Activated CD8-positive, alpha-beta T cell treated with anti-CD3 and anti-CD28 coated beads for 36 hours (primary cell): ENCODE data around the gene UBE2G1. TPM values are rescaled to one million over a fixed set of nuclear protein-coding genes. Genes with fewer than 3 reads are reported as not detected.

Experiments used
- ATAC-seq: fragments of 200-7000 bp; cut with Tn5 transposase; one replicate; pipeline ENCODE4 v1.10.0; 2021; ENCODE audit warnings: mild to moderate bottlenecking, moderate library complexity
- CTCF ChIA-PET: fragments of 350-600 bp; sonication (Branson Sonifier 250); formaldehyde crosslinking; loops from one replicate; lab custom pipeline; 2021; ENCODE audit warnings: antibody characterized with exemption; lab: Charles Lee
- POLR2A ChIA-PET: fragments of 350-600 bp; sonication (Branson Sonifier 250); formaldehyde crosslinking; loops from one replicate; lab custom pipeline; 2021; ENCODE audit warnings: antibody characterized with exemption; lab: Charles Lee
- DNase-seq: peaks from one replicate; pipeline ENCODE4 v3.0.0-alpha.2; 2020
- H3K27ac Mint-ChIP-seq: one replicate; pipeline ENCODE4 v1.8.0; 2021; ENCODE audit warnings: mild to moderate bottlenecking, mixed read lengths
- H3K27me3 Mint-ChIP-seq: one replicate; pipeline ENCODE4 v1.8.0; 2021; ENCODE audit warnings: mixed read lengths
- H3K36me3 Mint-ChIP-seq: one replicate; pipeline ENCODE4 v1.8.0; 2021; ENCODE audit warnings: low read depth, mixed read lengths
- H3K4me1 Mint-ChIP-seq: one replicate; pipeline ENCODE4 v1.8.0; 2021; ENCODE audit warnings: low read depth, mixed read lengths
- H3K4me3 Mint-ChIP-seq: one replicate; pipeline ENCODE4 v1.8.0; 2021; ENCODE audit warnings: mild to moderate bottlenecking, moderate library complexity, mixed read lengths
- H3K9me3 Mint-ChIP-seq: one replicate; pipeline ENCODE4 v1.8.0; 2021; ENCODE audit warnings: mixed read lengths
- CTCF ChIP-seq: fragments of 200-600 bp; IDR thresholded peaks from one replicate; pipeline ENCODE4 v1.8.0; 2022; ENCODE audit warnings: antibody characterized with exemption, mild to moderate bottlenecking
- intact Hi-C: fragments of 100-400 bp; cut with micrococcal nuclease; formaldehyde crosslinking; loops from one replicate; pipeline ENCODE4 v1.10.0; 2022
- total RNA-seq, 2 experiments: library from RNA; stranded (reverse); gene quantifications; one replicate each; pipeline ENCODE4 v1.2.3, GENCODE V29; 2021

Gene UBE2G1
- total RNA-seq, 2 experiments from 2014 or later = 40.2 to 44.0 TPM

- Mint-ChIP-seq H3K27ac (no peak overlapping the region), H3K4me3 (no peak overlapping the region), H3K36me3 (peaks cover 2% of the 10 kb centered on the region), H3K9me3 (no peaks in the 10 kb centered on the region), H3K4me1 (peaks cover 34% of the 10 kb centered on the region), H3K27me3 (no peaks in the 10 kb centered on the region)
- ChIA-PET CTCF (interaction anchor here (4.6 to 5.4 kb wide), 2 partner anchors 12 to 31 kb away, joined by 31 to 37 read pairs; no protein-coding TSS in a partner anchor), POLR2A (interaction anchor here (0.6 to 1.1 kb wide), 3 partner anchors 16 to 21 kb away, joined by 3 to 4 read pairs (median 4); partner anchors contain the start of gene ANKFY1)
- intact Hi-C loops = no loop called here
- no peak for TF ChIP-seq CTCF
- ATAC-seq (no peak), DNase-seq (no peak)
These were observed 119.0 kb downstream of the UBE2G1 start for GRCh38 chr17:4247361-4247970.

GRCh38 chr17:4246674-4247073 lies 119.8 kb downstream of the UBE2G1 start:
- DNase-seq (no peak), ATAC-seq (no peak)
- Mint-ChIP-seq H3K4me1 (peaks cover 32% of the 10 kb centered on the region), H3K27me3 (no peaks in the 10 kb centered on the region), H3K27ac (no peak overlapping the region), H3K9me3 (no peaks in the 10 kb centered on the region), H3K4me3 (no peak overlapping the region), H3K36me3 (peaks cover 2% of the 10 kb centered on the region)
- CTCF ChIA-PET = interaction anchor here (4.6 kb wide), 1 partner anchor 31 kb away, joined by 31 read pairs; no protein-coding TSS in a partner anchor
- POLR2A ChIA-PET = interaction anchor here (0.5 to 1.1 kb wide), 4 partner anchors 11 to 384 kb away, joined by 3 to 4 read pairs (median 3); partner anchors contain the start of gene ANKFY1
- intact Hi-C loops = no loop called here
- TF ChIP-seq CTCF = no peak

- intact Hi-C loops = no loop called here
- no peaks in the 10 kb centered on the region for H3K9me3 Mint-ChIP-seq
- DNase-seq (no peak), ATAC-seq (no peak)
- H3K27me3 Mint-ChIP-seq = no peaks in the 10 kb centered on the region
- H3K27ac Mint-ChIP-seq = no peak overlapping the region
- POLR2A ChIA-PET = no interaction called here
- H3K4me3 Mint-ChIP-seq = no peak overlapping the region
- CTCF ChIA-PET = interaction anchor here (2.4 kb wide), 1 partner anchor 8 kb away, joined by 8 read pairs; no protein-coding TSS in a partner anchor
- peaks cover 12% of the 10 kb centered on the region for H3K36me3 Mint-ChIP-seq
- no peaks in the 10 kb centered on the region for H3K4me1 Mint-ChIP-seq
- no peak for TF ChIP-seq CTCF
These were observed 124.9 kb downstream of the UBE2G1 start for GRCh38 chr17:4241535-4241934.

- DNase-seq (no peak), ATAC-seq (no peak)
- Mint-ChIP-seq H3K27me3 (no peaks in the 10 kb centered on the region), H3K9me3 (no peaks in the 10 kb centered on the region), H3K36me3 (peaks cover 25% of the 10 kb centered on the region), H3K4me1 (peaks cover 17% of the 10 kb centered on the region), H3K4me3 (no peak overlapping the region), H3K27ac (no peak overlapping the region)
- ChIA-PET POLR2A (interaction anchor here (0.9 kb wide), 1 partner anchor 131 kb away, joined by 3 read pairs; no protein-coding TSS in a partner anchor), CTCF (interaction anchor here (1.0 kb wide), 1 partner anchor 13 kb away, joined by 3 read pairs; no protein-coding TSS in a partner anchor)
- intact Hi-C loops = no loop called here
- no peak for TF ChIP-seq CTCF
These were observed 130.0 kb downstream of the UBE2G1 start for GRCh38 chr17:4236456-4236855.
